ENCODE measurements around the gene JSRP1.

Gene JSRP1

DNA sequence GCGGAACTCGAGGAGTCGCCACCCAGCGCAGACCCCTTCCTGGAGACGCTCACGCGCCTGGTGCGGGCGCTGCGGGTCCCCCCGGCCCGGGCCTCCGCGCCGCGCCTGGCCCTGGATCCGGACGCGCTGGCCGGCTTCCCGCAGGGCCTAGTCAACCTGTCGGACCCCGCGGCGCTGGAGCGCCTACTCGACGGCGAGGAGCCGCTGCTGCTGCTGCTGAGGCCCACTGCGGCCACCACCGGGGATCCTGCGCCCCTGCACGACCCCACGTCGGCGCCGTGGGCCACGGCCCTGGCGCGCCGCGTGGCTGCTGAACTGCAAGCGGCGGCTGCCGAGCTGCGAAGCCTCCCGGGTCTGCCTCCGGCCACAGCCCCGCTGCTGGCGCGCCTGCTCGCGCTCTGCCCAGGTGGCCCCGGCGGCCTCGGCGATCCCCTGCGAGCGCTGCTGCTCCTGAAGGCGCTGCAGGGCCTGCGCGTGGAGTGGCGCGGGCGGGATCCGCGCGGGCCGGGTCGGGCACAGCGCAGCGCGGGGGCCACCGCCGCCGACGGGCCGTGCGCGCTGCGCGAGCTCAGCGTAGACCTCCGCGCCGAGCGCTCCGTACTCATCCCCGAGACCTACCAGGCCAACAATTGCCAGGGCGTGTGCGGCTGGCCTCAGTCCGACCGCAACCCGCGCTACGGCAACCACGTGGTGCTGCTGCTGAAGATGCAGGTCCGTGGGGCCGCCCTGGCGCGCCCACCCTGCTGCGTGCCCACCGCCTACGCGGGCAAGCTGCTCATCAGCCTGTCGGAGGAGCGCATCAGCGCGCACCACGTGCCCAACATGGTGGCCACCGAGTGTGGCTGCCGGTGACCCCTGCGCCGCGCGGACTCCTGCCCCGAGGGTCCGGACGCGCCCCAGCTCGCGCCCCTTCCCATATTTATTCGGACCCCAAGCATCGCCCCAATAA, 4.8 kb downstream of the JSRP1 start (continued):
- TF ChIP-seq, protein P1, sequence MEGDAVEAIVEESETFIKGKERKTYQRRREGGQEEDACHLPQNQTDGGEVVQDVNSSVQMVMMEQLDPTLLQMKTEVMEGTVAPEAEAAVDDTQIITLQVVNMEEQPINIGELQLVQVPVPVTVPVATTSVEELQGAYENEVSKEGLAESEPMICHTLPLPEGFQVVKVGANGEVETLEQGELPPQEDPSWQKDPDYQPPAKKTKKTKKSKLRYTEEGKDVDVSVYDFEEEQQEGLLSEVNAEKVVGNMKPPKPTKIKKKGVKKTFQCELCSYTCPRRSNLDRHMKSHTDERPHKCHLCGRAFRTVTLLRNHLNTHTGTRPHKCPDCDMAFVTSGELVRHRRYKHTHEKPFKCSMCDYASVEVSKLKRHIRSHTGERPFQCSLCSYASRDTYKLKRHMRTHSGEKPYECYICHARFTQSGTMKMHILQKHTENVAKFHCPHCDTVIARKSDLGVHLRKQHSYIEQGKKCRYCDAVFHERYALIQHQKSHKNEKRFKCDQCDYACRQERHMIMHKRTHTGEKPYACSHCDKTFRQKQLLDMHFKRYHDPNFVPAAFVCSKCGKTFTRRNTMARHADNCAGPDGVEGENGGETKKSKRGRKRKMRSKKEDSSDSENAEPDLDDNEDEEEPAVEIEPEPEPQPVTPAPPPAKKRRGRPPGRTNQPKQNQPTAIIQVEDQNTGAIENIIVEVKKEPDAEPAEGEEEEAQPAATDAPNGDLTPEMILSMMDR (tag by site-specific recombination; IDR thresholded peaks at IDR 0.05), result no peak
- TF ChIP-seq BCL11B (tag by site-specific recombination; IDR thresholded peaks at IDR 0.05; ENCODE audit: low read depth), result no peak
- TF ChIP-seq ZNF350 (tag by site-specific recombination; IDR thresholded peaks at IDR 0.05), result no peak
- TF ChIP-seq ZNF596 (tag by site-specific recombination; IDR thresholded peaks at IDR 0.05), result no peak
- no peak for TF ChIP-seq ZNF292 (tag by site-specific recombination; IDR thresholded peaks at IDR 0.05; ENCODE audit: borderline replicate concordance, low read depth)
- TF ChIP-seq ZNF155 (tag by site-specific recombination; IDR thresholded peaks at IDR 0.05), result no peak
- TF ChIP-seq GLI4 (tag by site-specific recombination; IDR thresholded peaks at IDR 0.05), result no peak
- TF ChIP-seq ZNF837 (tag by site-specific recombination; IDR thresholded peaks at IDR 0.05), result no peak

DNA sequence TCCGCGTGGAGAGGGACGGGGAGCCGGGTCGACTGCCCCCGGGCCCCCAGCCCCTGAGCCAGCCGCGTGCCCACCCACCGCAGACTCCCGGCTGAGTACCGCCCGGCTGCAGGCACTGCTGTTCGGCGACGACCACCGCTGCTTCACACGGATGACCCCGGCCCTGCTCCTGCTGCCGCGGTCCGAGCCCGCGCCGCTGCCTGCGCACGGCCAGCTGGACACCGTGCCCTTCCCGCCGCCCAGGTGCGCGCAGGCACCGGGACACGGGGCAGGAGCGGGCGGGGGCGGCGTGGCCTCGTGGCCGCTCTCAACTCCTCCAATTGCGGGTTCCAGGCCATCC, 5.5 kb downstream of the JSRP1 start:
- POLR2A ChIA-PET, result interaction anchor here (1.0 to 3.4 kb wide), 3 partner anchors 12 to 225 kb away, joined by 3 to 14 read pairs (median 7); partner anchors contain the start of genes GADD45B and PLEKHJ1
- TF ChIP-seq ZSCAN23 (tag by site-specific recombination; IDR thresholded peaks at IDR 0.05) (no peak), OSR2 (tag by site-specific recombination; IDR thresholded peaks at IDR 0.05) (no peak), ZNF610 (tag by site-specific recombination; IDR thresholded peaks at IDR 0.05; ENCODE audit: borderline replicate concordance) (no peak), ZNF514 (tag by site-specific recombination; IDR thresholded peaks at IDR 0.05) (no peak), ZNF394 (tag by site-specific recombination; IDR thresholded peaks at IDR 0.05; ENCODE audit: borderline replicate concordance) (no peak), ZNF785 (tag by site-specific recombination; IDR thresholded peaks at IDR 0.05) (no peak), ZNF24 (tag by site-specific recombination; IDR thresholded peaks at IDR 0.05) (no peak)
- TF ChIP-seq, protein P2, sequence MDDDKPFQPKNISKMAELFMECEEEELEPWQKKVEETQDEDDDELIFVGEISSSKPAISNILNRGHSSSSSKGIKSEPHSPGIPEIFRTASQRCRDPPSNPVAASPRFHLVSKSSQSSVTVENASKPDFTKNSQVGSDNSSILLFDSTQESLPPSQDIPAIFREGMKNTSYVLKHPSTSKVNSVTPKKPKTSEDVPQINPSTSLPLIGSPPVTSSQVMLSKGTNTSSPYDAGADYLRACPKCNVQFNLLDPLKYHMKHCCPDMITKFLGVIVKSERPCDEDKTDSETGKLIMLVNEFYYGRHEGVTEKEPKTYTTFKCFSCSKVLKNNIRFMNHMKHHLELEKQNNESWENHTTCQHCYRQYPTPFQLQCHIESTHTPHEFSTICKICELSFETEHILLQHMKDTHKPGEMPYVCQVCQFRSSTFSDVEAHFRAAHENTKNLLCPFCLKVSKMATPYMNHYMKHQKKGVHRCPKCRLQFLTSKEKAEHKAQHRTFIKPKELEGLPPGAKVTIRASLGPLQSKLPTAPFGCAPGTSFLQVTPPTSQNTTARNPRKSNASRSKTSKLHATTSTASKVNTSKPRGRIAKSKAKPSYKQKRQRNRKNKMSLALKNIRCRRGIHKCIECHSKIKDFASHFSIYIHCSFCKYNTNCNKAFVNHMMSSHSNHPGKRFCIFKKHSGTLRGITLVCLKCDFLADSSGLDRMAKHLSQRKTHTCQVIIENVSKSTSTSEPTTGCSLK (tag by site-specific recombination; IDR thresholded peaks at IDR 0.05), result no peak
- TF ChIP-seq, protein P3, sequence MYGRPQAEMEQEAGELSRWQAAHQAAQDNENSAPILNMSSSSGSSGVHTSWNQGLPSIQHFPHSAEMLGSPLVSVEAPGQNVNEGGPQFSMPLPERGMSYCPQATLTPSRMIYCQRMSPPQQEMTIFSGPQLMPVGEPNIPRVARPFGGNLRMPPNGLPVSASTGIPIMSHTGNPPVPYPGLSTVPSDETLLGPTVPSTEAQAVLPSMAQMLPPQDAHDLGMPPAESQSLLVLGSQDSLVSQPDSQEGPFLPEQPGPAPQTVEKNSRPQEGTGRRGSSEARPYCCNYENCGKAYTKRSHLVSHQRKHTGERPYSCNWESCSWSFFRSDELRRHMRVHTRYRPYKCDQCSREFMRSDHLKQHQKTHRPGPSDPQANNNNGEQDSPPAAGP (tag by site-specific recombination; IDR thresholded peaks at IDR 0.05), result no peak
- TF ChIP-seq, protein P4, sequence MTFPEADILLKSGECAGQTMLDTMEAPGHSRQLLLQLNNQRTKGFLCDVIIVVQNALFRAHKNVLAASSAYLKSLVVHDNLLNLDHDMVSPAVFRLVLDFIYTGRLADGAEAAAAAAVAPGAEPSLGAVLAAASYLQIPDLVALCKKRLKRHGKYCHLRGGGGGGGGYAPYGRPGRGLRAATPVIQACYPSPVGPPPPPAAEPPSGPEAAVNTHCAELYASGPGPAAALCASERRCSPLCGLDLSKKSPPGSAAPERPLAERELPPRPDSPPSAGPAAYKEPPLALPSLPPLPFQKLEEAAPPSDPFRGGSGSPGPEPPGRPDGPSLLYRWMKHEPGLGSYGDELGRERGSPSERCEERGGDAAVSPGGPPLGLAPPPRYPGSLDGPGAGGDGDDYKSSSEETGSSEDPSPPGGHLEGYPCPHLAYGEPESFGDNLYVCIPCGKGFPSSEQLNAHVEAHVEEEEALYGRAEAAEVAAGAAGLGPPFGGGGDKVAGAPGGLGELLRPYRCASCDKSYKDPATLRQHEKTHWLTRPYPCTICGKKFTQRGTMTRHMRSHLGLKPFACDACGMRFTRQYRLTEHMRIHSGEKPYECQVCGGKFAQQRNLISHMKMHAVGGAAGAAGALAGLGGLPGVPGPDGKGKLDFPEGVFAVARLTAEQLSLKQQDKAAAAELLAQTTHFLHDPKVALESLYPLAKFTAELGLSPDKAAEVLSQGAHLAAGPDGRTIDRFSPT (tag by site-specific recombination; IDR thresholded peaks at IDR 0.05), result no peak
- no peaks in the 10 kb centered on the region for H3K9me3 ChIP-seq (ENCODE audit: control insufficient read depth, insufficient read depth, low read depth, low read length)
- CTCF ChIA-PET, result interaction anchor here (0.5 kb wide), 1 partner anchor 21 kb away, joined by 3 read pairs; no protein-coding TSS in a partner anchor
- no peak overlapping the region for H3K4me3 ChIP-seq (ENCODE audit: low read depth, low read length)
- H3K36me3 ChIP-seq (ENCODE audit: control insufficient read depth in 2 of 2, insufficient read depth in 1 of 2, low read length in 2 of 2), result peaks cover 0 to 33% of the 10 kb centered on the region in 2 experiments; a peak in 1 of 3 replicates
- H3K27ac ChIP-seq (ENCODE audit: extremely low read depth, low read depth, low read length), result no peak overlapping the region
- no peaks in the 10 kb centered on the region for H3K4me1 ChIP-seq (ENCODE audit: control insufficient read depth, insufficient read depth, low read length)

Data from HEK293 (cell line).